GM12865 (cell line): ENCODE measurements around the gene TSPAN9.

Source experiments
- DNase-seq: peaks from one replicate; pipeline ENCODE4 v3.0.0; 2010; ENCODE audit warnings: low read depth
- H3K4me3 ChIP-seq: 2 replicates; pipeline ENCODE4 v1.5.1; 2011; ENCODE audit warnings: mild to moderate bottlenecking, low read depth, low read length, control low read depth
- TF ChIP-seq, protein P1 (sequence below): IDR thresholded peaks from 2 replicates; pipeline ENCODE4 v1.5.1; 2011; ENCODE audit warnings: low read length, control low read depth, low read depth, inconsistent platforms; ENCODE audit not compliant: insufficient read depth; ENCODE audit errors: missing control alignments

The TSPAN9 gene

DNA sequence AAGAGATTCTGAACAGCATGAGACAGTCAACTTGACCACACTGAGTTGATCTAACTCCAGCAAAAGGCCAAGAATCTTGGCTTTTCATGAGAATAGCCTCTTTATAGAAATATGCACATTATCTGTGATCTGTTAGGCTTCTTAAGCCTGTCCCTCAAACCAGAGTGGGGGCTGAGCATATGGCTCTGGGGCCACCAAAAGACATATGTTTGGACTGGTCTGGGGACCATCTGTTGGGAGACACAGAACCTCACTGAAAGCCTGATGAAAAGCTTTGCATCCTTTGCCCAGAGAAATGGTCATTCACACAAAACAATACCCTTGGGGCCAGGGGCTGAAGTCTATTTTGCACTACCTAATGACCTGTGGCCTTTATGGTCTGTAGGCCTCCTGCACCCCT is 248.6 kb downstream of the TSPAN9 start:
- DNase-seq, result no peak
- TF ChIP-seq, protein P1, sequence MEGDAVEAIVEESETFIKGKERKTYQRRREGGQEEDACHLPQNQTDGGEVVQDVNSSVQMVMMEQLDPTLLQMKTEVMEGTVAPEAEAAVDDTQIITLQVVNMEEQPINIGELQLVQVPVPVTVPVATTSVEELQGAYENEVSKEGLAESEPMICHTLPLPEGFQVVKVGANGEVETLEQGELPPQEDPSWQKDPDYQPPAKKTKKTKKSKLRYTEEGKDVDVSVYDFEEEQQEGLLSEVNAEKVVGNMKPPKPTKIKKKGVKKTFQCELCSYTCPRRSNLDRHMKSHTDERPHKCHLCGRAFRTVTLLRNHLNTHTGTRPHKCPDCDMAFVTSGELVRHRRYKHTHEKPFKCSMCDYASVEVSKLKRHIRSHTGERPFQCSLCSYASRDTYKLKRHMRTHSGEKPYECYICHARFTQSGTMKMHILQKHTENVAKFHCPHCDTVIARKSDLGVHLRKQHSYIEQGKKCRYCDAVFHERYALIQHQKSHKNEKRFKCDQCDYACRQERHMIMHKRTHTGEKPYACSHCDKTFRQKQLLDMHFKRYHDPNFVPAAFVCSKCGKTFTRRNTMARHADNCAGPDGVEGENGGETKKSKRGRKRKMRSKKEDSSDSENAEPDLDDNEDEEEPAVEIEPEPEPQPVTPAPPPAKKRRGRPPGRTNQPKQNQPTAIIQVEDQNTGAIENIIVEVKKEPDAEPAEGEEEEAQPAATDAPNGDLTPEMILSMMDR, result no peak
- no peak overlapping the region for H3K4me3 ChIP-seq

DNA sequence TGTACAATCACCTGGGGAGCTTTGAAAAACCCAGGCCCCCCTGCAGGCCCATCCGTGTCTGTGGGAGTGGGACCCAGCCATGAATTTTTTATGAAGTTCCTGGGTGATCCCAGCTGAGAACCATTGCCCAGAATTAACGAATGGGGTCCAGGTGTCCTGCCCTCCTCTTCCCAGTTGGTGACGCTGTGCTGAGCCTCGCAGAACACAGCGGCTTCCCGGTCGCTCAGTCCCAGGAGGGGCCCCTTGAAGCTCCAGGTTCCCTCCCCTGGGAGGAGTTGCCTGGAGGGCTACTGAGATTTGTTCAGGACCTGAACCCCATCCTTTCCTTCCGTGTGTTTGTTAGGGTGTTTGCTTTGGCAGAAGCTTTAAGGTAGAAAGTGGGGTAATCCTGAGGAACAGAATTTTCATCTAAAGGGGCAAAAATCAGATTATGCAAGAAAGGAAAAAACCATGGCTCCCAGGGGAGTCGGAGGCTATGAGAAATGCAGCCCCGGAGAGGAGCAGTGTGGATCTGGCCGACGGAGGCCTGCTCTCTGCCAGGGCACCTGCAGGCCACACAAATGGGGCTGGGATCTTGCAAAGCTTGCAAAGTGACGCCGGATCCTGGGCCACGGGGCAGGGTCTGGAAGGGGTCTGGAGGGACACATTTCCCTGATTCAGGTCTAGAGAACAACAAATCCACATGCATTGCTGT is 249.1 kb downstream of the TSPAN9 start:
- TF ChIP-seq, protein P1, result no peak
- no peak overlapping the region for H3K4me3 ChIP-seq
- no peak for DNase-seq

DNA sequence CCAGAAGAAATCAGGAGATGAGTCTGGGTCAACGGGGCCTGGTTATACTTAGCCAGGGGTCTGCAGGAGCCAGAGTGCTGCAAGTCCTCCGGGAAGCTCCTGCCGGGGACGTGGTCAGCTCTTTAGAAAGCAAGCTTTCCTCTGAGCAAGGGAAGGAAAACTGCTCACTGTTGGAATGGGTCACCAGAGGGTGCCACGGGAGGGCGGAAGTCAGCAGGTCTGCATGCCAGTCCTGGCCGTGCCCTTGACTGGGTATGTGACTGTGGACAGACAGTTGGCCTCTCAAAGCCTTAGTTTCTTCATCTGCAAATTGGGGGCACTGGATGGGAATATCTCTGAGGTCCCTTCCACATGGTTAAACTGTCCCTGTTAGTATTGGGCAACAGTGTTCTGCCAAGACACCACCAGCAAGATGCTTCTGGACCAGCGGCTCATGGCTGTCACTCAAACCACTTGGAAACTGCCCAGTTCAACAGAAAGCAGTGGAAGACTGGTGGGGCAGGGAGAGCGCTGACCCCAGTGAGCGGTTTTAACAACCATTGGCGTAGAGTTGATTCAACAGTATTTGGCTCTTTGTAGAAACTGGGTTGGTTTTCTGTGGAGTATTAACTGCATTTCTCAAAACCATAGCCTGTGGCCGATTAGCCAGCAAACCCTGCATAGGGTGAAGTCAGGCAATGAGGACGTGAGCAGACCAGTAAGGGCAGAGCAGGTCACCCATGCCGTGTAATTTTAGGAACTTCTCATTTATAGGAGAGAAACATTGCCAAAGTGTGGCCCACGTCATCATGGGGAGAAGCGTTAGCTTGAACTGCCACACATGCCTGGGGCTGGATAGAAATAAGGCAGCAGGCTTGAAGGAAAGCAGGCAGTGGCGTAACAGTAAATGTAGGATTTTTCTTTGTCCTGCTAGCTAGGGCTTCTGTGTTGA is 249.9 kb downstream of the TSPAN9 start:
- TF ChIP-seq, protein P1, result no peak
- H3K4me3 ChIP-seq, result no peak overlapping the region
- DNase-seq, result no peak

DNA sequence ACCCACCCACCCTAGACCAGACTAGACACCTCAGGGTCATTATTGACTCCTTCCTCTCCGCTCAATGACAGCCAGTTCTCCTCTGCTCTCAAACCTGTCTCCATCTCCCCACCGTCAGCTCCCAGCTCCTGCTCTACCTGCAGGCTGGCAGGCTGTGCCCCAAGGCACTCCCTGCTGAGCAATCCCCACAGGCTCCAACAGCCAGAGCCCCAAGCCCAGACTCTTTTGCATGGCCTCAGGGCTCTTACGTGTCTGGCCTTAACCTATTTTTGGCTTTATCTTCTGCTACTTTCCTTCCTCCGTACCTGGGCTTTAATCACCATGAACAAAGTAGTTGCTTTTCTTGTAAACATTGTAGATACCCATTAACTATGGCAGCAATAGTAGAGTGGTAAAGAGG is 250.9 kb downstream of the TSPAN9 start:
- H3K4me3 ChIP-seq, result no peak overlapping the region
- DNase-seq, result no peak
- TF ChIP-seq, protein P1, result no peak

DNA sequence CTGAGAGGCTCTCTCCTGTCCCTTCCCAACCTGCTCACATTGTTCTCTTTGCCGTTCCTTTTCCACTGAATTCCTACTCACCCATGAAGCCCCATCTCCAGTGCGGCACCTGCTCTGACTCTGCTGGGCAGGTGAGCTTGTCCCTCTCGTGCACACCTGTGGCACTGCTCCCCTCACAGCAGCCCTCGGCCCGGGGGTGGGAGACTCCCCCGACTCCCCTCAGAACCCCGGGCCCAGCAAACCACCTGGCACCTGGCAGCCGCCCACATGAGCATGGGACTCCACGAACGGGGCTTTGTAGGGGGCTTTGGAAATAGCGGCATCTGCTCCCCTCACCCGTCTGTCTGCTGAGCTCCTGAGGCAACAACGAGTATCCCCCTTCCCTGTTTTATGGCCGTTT is 251.4 kb downstream of the TSPAN9 start:
- no peak for DNase-seq
- H3K4me3 ChIP-seq, result no peak overlapping the region
- TF ChIP-seq, protein P1, result no peak

DNA sequence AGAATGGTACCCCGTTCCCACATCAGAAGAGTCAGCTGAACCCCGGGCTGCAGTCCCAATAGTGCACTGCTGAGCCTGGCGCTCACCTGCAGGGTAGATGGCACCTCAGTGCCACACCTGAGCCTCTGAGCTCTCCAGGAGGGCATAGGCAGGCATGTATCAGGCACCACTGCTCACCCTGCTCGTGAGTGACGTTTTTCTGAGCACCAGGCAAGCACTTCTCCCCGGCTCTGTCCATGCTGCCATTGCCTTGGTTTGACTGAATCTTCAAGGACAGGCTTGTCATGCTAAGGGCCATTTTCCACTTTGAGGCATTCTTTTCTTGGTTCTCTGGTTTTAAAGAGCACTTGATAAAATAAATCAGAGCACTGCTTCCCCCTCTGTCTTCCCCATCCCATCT is 252.2 kb downstream of the TSPAN9 start:
- no peak overlapping the region for H3K4me3 ChIP-seq
- TF ChIP-seq, protein P1, result no peak
- no peak for DNase-seq
